Measurements from ENCODE around the gene SMAD3.

SMAD3 gene

DNA sequence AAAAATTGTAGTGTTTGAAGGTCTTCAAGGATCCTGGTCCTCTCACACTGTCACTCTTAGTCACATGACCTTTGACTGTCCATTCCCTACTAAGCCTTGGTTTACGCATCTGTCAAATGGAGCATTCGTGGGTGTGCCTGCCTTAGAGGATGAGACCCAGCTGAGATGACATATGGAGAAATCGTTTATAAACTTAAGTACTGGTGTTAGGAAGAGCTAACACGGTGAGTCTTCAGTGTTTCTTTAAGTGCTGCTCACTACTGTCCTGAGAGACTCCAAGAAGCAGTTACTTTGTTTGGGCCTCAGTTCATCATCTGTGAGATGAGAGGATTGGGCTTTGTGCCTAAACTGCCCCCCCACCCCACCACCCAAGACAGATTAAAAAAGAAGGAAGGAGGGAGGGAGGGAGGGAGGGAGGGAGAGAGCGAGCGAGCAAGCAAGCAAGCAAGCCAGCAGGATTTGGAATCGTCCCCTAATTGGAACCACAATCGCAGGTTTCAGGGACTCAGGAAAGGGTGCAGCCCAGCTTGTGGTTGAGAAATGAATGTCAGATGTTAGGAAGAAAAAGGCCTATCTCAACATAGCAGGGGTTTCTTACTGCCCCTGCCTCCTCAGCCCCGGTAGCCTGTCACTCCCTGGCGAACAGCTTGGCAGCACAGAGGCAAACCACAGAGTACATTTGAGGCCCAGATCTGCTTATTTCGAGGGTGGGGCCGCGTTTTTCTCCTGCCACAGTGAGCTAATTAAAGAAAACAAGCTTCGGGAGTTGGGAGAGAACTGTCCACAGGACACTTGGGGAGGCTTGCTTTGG lies 32.7 kb downstream of the SMAD3 start:
- peak; percentile 57 for DNase-seq

DNA sequence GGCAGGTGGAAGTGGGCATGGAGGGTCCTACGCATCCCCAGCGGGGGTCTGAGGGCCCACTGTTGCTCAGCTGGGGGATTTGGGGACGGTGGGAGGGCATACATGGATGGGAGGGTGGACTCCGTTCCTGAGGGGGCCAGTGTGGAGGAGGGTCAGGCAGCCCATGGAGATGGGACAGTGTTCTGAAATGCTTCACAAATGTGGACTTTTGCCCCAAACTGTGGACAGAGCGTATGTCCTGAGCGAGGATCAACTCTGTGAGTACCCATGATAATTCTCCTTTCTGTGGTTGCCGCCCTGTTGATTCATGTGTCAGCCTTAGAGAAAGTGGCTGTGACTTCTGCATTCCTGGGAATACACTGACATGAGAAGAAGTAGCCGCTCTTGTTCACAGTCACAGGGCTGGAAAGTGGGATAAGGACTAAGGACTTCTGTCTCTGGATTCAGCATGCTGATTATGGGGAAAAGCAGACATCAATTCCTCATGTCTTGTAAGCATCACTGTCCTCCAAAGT lies 33.4 kb downstream of the SMAD3 start:
- no peak for DNase-seq

DNA sequence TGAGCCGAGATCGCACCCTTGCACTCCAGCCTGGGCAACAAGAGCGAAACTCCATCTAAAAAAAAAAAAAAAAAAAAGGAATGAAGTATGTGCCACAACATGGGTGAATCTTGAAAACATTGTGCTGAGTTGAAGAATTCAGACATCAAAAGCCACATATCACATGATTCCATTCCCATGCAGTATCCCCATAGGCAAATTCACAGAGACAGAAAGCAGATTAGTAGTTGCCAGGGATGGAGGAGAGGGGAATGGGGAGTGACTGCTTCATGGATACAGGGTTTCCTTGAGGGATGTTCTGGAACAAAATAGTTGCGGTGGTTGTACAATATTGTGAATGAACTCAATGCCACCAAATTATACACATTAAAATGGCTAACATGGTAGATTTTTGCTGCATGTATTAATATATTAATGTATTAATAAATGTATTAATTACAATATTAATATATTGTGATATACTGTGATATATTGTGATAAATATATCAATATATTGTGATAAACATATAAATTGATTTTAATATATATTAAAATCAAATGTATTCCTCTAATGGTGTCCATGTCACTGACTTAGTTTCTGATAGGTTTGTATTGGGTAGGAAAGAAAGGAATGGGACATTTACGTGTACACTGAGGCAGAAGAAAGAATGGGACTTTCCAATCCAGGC lies 34.9 kb downstream of the SMAD3 start:
- no peak for DNase-seq

DNA sequence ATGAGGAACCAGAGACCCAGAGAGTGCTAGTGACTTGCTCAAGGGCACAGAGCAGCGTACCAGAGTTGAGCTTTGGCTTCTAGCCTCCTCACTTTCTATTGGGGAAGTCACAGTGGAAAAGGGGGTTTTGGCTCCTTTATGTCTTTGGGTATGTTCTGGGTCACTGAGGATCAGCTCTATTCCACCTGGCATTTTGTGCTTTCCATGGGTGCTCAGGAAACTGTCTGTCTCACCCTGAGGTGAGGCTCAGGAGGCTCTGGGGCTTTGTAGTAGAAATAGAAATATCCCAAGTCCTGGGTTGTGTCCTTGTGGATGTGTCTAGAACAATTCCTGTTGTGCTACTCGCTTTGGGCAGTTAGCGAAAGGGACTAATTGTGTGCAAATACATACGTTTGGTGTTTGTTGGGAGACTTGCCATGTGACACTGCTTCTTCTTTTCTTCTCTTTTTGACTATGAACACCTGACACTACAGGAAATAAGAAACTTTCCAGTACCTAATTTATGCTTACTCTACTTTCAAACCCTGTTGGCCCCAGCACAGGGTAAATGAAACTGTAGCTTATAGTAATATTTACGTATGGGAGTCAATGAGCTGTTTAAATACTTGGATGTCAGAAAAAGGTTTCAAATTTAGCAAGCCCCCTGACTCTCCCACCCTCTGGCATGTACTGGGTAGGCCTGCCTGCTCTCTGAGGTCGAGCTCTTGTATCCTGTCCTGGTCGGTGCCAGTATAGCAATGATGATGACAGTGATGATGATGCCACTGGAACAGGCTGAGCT lies 35.6 kb downstream of the SMAD3 start:
- DNase-seq = peak; percentile 83

DNA sequence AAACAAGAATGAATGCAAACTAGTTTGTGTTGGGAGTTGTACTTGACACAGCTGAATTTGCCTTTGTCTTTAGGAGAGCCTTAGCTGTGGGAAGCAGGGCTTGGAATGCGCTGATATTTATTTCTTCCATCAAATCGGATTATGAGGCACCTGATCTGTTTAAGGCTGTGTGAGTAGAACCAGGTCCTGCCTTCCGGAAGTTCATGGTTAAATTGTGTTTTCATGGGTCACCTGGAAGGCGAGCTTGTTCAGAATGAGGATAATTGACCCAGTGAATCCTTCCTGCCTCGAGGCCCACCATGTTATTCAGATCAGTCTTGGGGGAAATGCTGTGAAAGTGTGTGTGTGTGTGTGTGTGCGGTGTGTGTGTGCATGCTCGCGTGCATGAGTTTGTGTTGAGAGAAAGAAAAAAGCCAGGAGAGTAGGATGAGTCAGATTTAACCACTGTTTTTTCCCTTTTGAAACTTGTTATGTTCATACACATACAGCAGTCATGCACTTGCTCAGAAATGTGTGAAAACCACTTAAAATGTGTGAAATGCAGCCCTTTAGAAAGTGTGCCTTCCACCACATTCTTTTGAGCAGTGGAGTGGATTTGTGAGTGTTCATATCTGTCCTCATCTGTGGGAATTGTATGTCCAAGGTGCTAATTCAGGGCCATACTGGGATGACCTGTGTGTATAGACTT lies 36.7 kb downstream of the SMAD3 start:
- peak; percentile 72 for DNase-seq

DNA sequence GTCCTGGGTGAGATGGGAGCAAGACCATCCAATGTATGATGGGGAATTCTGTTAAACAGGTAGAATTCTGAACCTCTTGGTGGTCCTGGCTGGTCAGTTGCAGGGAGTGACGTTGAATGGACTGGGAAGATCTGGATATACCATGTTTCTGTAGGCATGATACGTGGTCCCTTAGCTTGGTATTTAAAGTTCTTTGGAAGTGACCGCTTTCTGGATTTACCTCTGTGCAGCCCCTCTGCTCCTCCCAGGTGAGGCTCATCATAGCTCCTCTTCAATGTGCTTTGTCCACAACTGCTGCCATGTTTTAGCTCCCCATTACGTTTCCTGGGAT lies 37.2 kb downstream of the SMAD3 start:
- DNase-seq = no peak

DNA sequence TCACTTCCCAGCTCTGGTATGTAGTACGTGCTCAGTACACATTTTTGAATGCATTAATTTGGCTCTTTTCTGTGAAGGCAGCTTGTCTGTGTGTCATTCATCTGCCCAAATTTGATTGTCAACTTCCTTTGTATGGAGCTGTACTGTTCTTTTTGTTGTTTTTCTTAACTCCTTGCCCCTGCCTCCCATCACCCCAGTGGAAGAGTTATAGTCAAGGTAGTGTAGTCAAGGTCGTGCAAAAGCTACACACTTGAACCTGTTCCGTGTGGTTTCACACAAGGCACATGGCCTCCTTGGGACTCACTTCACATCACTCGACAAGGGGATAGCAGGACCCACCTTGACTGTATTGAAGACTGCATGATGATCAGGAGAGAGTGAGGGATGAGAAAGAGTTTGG lies 37.6 kb downstream of the SMAD3 start:
- no peak for DNase-seq

DNA sequence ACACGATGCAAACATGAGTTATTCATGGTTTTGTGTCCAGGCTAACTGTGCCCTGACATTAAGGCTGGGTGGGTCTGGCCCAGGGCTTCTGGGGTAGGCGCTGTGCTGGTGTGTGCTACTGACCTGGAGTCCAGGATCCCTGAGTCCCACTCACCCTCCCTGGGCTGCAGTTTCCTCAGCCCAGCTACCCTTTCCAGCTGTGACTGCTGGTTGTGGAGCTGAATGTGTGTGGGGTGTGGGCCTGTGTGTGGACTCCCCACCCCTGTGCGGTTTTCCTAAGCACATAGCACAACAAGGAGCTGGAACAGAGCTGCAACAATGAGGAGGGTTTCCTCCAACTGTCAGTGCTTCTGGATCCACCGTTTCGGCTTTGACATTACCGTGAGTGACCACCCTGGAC lies 38.0 kb downstream of the SMAD3 start:
- DNase-seq = no peak

DNA sequence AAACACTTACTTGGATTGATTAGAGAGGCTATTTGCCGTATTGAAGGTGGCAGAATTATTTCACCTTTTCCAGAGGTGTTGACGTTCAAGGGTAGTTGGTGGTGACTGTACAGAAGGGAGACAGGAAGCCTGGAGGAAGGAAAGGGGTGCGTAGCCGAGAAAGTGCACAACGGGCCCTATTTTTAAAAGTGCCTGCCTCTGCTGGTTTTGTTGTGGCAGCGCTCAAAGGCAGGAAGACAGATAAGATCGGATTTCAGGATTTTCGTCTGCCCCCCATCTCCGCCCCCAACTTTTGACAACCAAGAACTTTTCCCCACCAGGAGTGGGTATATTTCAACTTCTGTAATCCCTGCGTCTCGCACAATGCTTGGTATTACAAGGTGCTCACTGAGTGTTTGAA lies 38.5 kb downstream of the SMAD3 start:
- DNase-seq = peak; percentile 47

DNA sequence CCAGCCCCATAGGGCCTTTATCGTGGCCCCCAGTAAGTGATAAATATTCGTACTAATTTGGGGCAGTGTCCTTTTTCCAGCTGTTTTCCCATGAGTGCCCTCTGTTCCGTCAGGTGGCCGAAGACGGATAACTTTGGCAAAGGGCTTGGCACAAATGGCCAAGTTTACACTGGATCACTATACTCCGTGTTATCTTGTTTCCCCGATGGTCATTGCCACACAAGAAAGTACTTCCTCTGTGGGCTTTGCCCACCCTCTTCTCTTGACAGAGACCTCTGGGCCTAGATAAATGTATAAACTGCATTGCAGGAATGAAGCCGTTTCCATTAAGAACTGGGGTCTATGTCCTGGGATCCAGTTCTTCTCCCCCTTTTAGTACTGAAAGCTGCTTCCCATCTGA lies 39.1 kb downstream of the SMAD3 start:
- DNase-seq = no peak

DNA sequence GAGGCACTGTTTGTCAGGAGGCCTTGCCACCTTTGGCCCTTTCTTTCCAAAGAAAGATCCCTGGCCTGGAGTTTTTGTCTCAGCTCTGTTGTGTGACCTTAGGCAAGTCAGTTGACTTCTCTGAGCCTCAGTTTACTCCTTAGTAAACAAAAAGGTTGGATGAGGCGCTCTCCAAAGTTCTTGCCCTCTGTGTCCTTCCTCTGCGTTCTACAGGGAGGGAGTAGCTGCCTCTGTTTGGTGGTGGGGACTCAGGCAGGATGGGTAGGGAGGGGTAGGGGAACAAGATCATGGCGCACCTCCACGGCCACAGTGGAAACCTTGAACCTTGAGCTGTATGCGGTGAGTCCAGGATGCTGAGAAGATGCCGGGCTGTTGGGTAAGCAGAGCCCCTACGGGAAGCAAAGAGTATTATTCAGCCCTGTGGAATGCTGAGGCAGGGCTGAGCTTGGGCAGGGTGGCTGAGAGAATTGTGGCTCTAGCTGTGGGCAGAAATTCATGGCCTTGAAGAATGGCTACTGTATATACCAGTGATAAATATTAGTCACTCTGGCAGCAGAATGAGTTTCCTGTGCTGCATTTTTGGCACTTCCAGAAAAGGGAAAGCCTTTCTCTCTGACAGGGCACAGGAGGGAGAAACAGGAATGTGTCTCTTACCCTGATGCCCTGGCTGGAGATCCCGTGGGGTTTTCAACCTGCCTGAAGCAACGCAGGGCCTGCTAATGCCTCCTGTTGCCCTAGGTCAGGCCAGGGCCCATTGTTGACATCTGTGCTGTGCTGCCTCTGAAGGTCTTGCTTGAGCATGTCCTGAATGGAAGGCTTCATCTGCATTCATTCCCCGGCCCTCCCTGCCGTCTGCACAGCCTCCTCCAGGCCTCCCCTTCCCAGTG lies 39.9 kb downstream of the SMAD3 start:
- DNase-seq = no peak

DNA sequence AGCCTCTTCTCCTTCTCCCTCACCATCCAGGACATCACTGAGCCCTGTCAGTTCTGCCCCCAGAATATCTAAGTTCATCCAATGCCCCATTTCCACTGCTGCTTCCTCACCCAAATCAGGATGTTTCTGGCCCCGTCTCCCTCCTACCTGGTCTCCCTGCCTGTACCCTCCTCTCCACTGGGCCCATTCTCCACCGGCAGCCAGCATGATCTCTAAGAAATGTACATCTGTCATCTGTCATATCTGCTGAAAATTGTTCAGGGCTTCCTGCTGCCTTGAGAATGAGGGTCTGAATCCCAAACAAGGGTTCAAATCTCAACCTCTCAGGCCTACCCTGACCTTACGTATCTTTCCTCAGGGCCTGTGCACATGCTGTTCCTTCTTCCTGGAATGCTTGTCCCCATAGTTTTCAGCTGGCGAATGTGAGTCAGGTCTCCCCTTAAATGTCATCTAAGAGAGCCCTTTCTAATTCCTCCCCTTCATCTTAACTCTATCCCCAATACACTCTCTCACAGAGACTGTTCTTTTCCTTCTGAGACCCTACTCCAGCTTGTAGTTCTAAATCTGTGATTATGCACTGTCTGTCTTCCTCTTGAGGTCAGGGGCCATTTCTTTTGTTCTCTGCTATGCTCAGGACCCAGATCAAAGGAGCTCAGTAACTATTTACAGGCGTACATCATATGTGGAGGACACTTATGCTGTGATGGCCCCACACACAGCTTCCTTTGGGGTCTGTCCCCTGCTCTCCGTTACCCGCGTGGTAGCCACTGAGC lies 40.8 kb downstream of the SMAD3 start:
- DNase-seq = no peak

DNA sequence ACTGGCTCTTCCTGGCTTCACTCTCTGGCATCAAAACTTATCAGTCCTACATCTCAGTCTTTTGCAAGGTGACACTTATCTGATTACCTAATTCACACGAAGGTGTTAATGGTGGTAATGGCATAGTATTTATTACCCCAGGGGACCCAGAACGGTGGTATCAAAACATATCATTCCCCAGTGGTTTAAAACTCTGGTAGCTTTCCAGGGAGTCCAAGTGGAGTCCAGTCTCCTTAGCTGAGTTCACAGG lies 41.3 kb downstream of the SMAD3 start:
- no peak for DNase-seq

DNA sequence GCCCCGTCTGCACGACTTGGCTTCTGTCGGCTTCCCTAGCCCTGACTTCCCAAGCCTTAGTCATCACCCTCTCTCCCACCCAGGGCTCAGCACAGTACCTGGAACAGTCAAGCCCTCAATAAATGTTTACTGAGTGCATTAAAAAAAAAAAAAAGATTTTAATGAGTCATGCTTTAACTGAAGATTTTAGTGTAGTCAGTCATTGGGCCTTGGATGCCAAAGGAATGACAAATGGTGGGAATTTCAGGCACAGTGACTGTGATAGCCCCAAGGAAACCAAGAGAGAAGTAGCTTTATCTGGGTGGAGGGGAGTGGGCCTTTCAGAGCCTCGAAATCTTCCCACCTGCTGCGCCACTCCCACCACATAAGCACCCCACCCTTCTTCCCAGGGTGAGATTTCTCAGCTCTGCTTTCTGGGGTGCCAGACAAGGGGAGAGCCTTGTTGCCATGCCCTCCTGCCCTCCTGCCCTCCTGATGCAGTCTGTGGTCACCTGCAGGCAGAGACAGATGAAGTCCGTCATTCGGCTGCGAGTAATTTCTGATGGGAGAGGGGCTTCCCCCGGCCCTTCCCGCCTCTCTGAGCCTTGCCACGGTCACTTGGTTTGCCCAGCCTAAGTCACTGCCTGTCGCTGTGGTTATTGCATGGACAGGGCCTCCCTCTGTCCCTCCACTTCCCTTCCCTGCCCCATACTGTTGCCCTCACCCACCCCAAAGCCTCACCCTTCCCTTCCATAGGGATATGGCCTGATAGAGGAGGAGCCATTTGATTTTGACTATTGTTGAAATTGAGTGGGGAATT lies 41.8 kb downstream of the SMAD3 start:
- DNase-seq = no peak

DNA sequence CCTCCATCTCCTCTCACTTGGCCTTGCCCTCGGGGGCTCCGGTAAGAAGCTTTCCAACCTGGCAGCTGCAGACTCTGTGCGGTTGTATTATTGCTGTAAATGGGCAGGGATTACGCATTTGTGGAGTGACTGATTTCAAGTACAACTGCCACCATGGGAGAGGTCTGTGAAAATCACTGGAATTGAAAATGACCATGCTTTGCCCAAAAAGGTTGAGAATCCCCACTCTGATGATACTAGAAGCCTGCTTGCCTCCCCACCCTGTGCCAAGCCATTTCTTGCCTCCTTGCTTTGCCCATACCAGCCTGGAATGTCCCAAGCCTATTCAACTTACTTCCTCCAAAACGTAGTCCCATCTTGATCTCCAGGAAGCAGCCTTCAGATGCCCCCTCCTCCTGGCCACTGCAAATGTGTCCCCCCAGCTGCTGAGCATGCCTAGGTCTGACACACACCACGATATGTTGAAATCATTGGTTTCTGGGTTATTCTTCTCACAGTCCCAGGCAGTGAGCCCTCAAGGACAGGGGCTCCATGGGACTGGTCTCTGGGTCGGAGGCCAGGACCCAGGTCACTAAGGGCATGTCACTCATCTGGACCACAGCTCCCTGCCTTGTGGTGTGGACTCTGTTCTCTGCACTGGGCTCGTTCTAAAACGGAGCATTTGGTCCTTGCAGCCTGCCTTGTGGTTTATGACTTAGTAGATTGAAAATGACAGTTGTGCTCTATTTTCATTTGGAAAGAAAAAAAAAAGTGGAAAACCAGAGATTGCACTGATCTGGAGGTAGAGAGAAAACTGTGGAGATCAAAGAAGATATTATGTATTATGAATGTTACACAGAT lies 42.9 kb downstream of the SMAD3 start:
- no peak for DNase-seq

DNA sequence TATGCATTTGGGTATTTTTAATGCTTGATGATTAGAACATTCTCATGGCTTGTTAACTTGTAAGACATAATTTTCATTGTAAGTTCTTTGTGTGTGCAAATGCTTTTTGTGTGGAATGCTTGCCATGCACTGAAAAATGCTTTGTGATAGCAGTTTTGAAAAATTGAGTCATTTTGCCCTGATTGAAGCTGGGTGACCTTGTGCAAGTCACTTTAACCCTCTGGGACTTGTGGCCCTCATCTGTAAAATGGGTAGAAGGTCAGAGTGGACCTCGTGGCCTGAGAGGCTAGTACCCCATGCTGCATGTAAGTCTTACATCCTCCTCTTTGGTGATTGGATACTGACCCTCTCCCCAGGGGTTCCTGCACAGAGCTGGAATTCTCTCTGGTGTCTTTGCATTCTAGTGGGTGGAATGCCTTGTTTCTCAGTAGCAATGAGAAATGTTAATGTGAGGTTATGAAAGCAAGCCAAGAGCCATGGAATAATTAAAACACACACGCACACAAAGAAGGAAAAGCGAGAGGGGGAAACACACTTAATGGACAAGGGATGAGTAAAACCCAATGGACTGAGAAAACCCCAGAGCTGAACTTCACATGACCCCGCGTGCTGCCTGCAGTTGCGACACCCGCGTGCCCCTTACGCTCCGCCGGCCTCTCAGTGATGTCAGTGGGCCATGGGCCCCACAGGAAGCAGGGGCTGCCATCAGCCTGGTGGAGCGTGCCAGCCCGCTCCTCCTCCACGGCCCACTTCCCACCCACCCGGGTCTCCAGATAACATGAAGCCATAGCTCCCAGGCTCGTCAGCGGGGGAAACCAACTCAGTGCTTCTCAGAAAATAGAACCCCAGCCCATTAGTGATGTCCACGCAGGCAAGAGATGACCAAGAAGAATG lies 44.0 kb downstream of the SMAD3 start:
- DNase-seq = no peak

DNA sequence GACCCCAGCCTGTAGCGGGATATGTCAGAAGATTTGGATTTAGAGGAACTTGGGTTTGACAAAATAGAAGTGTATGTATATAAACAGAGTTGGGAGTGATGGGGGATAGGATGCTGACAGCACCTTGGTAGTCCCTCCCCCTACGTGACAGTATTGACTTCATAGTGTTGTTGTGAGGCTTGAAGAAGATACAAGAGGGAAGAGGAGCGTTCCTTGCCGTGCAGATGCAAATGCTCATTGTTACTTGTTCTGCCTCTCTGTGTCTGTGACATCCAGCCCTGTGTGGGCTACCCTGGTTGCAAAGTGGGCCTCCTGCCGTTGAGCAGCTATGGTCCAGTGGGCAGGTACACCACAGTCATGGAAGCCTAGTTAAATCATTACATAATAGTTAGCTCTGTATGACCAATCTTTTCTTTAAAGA lies 45.0 kb downstream of the SMAD3 start:
- no peak for DNase-seq
